Measurements from ENCODE around the gene SAMM50. TPM values are rescaled to one million over a fixed set of nuclear protein-coding genes. Genes with fewer than 3 reads are reported as not detected.
A peak's percentile ranks its signal among the peaks of the same experiment; 100 is the strongest.

SAMM50 gene
- total RNA-seq, 1 experiment from 2014 or later: 67.2 TPM

DNA sequence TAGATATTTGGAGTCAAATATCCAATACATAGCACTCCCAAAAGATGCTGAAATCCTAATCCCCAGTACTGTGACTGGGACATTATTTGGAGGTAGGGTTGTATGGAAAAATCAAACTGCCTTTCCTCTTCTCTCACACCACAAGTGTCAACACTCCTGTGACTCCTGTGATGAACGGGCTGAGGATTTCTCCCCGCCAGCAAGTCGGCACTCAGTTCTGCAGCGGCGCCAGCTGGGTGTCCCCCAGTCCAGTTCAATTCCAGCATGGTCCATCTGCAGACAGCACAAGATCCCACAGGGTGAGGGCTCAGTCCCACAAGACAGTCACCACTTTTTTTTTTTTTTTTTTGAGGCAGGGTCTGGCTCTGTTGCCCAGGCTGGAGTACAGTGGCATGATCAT, 64.6 kb downstream of the SAMM50 start:
- Histone ChIP-seq H3K36me3 (ENCODE audit: insufficient read depth, low read length, poor library complexity, severe bottlenecking) (no peaks in the 10 kb centered on the region), H3K9me3 (ENCODE audit: low read depth, low read length, poor library complexity, severe bottlenecking) (no peaks in the 10 kb centered on the region), H3K4me3 (ENCODE audit: low read depth, low read length, poor library complexity, severe bottlenecking) (no peak overlapping the region), H3K4me1 (ENCODE audit: insufficient read depth, low read length, poor library complexity, severe bottlenecking) (peaks cover 5% of the 10 kb centered on the region), H3K27ac (ENCODE audit: low read depth, low read length, poor library complexity, severe bottlenecking) (no peak overlapping the region), H3K27me3 (replicated peaks; ENCODE audit: insufficient read depth, low read depth, low read length, poor library complexity) (no peaks in the 10 kb centered on the region)
- POLR2A ChIA-PET (ENCODE audit: low non-redundant PET): no interaction called here
- intact Hi-C loops (cut with micrococcal nuclease; ENCODE audit: unreplicated experiment): no loop called here
- CTCF ChIA-PET: no interaction called here
- no peak for DNase-seq (ENCODE audit: low spot score)
- no TSS peak for BruUV-seq (replicated peaks)
- TF ChIP-seq CTCF (conservative IDR thresholded peaks at IDR 0.05; ENCODE audit: low read depth, low read length) (no peak), EZH2 (IDR thresholded peaks at IDR 0.05; ENCODE audit: borderline replicate concordance, low read depth, low read length, poor library complexity, severe bottlenecking) (no peak)

GRCh38 chr22:44020981-44021380, 65.7 kb downstream of the SAMM50 start:
- H3K36me3 ChIP-seq (ENCODE audit: insufficient read depth, low read length, poor library complexity, severe bottlenecking): no peaks in the 10 kb centered on the region
- no peak for DNase-seq (ENCODE audit: low spot score)
- CTCF ChIA-PET: no interaction called here
- BruUV-seq (replicated peaks): no TSS peak
- H3K4me1 ChIP-seq (ENCODE audit: insufficient read depth, low read length, poor library complexity, severe bottlenecking): peaks cover 9% of the 10 kb centered on the region
- intact Hi-C loops (cut with micrococcal nuclease; ENCODE audit: unreplicated experiment): no loop called here
- H3K27ac ChIP-seq (ENCODE audit: low read depth, low read length, poor library complexity, severe bottlenecking): no peak overlapping the region
- H3K9me3 ChIP-seq (ENCODE audit: low read depth, low read length, poor library complexity, severe bottlenecking): no peaks in the 10 kb centered on the region
- TF ChIP-seq EZH2 (IDR thresholded peaks at IDR 0.05; ENCODE audit: borderline replicate concordance, low read depth, low read length, poor library complexity, severe bottlenecking): no peak
- no peak for TF ChIP-seq CTCF (conservative IDR thresholded peaks at IDR 0.05; ENCODE audit: low read depth, low read length)
- no peak overlapping the region for H3K4me3 ChIP-seq (ENCODE audit: low read depth, low read length, poor library complexity, severe bottlenecking)
- POLR2A ChIA-PET (ENCODE audit: low non-redundant PET): no interaction called here
- H3K27me3 ChIP-seq (replicated peaks; ENCODE audit: insufficient read depth, low read depth, low read length, poor library complexity): no peaks in the 10 kb centered on the region

DNA sequence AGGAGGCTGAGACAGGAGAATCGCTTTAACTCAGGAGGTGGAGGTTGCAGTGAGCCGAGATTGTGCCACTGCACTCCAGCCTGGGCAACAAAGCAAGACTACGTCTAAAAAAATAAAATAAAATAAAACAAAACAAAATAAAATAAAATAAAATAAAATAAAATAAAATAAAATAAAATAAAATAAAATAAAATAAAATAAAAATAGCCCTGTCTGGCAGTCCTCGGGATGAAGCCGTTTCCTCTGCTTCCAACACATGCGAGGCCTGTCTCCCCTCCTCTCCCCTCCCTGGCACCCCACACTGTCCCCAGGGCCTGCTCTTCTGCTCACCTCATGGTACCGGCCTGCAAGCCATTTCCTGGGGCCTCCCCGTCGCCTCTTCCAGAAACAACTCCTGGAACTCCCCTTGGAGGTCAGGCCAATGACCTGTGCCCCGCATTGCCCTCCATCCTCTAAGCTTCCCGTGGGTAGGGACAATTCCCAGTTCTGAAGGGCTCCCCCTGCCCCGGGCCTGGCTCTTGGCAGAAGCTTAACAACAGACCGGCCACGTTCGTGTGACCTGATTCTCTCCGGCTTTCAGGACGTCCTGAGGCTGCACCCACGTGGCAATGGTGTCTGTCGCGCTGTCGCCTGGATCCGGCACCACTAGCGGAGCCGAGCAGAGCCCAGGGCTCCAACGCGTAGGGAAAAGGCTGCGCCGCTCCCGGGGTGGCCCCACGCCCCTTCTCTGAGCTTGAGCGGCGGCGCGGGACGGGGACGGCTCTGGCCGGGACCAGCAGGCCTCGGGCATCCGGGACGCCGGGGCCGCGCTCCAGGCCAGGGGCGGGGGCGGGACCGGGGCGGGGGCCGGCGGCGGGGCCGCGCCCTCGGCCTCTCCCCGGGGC, 68.4 kb downstream of the SAMM50 start:
- TF ChIP-seq EZH2 (IDR thresholded peaks at IDR 0.05; ENCODE audit: borderline replicate concordance, low read depth, low read length, poor library complexity, severe bottlenecking) (no peak), CTCF (conservative IDR thresholded peaks at IDR 0.05; ENCODE audit: low read depth, low read length) (no peak)
- intact Hi-C loops (cut with micrococcal nuclease; ENCODE audit: unreplicated experiment): no loop called here
- DNase-seq (ENCODE audit: low spot score): peak; percentile 30
- TSS peak; percentile 16 for BruUV-seq (replicated peaks)
- H3K4me1 ChIP-seq (ENCODE audit: insufficient read depth, low read length, poor library complexity, severe bottlenecking): peaks cover 23% of the 10 kb centered on the region
- CTCF ChIA-PET: no interaction called here
- POLR2A ChIA-PET (ENCODE audit: low non-redundant PET): no interaction called here
- H3K4me3 ChIP-seq (ENCODE audit: low read depth, low read length, poor library complexity, severe bottlenecking): peak overlapping the region; percentile 44
- H3K27me3 ChIP-seq (replicated peaks; ENCODE audit: insufficient read depth, low read depth, low read length, poor library complexity): no peaks in the 10 kb centered on the region
- H3K9me3 ChIP-seq (ENCODE audit: low read depth, low read length, poor library complexity, severe bottlenecking): no peaks in the 10 kb centered on the region
- no peaks in the 10 kb centered on the region for H3K36me3 ChIP-seq (ENCODE audit: insufficient read depth, low read length, poor library complexity, severe bottlenecking)
- H3K27ac ChIP-seq (ENCODE audit: low read depth, low read length, poor library complexity, severe bottlenecking): peak overlapping the region; percentile 42
